HFFc6 (cell line): ENCODE measurements around the gene CBX1. TPM values are rescaled to one million over a fixed set of nuclear protein-coding genes. Genes with fewer than 3 reads are reported as not detected.

Experiments
- DNase-seq: peaks from one replicate; pipeline ENCODE4 v3.0.0-alpha.2; 2018
- H3K27ac Mint-ChIP-seq: 2 replicates; pipeline ENCODE4 v1.8.0; 2020; ENCODE audit warnings: mild to moderate bottlenecking, mixed read lengths
- H3K27me3 Mint-ChIP-seq: 2 replicates; pipeline ENCODE4 v1.8.0; 2021; ENCODE audit warnings: mild to moderate bottlenecking, moderate library complexity, mixed read lengths; ENCODE audit not compliant: insufficient read depth
- H3K36me3 Mint-ChIP-seq: 2 replicates; pipeline ENCODE4 v1.8.0; 2021; ENCODE audit warnings: low read depth, mixed read lengths
- H3K4me1 Mint-ChIP-seq: 2 replicates; pipeline ENCODE4 v1.8.0; 2020; ENCODE audit warnings: low read depth, mixed read lengths
- H3K4me3 Mint-ChIP-seq: 2 replicates; pipeline ENCODE4 v1.8.0; 2020; ENCODE audit warnings: mild to moderate bottlenecking, moderate library complexity, mixed read lengths
- H3K9me3 Mint-ChIP-seq: 2 replicates; pipeline ENCODE4 v1.8.0; 2020; ENCODE audit warnings: mild to moderate bottlenecking, mixed read lengths
- CTCF ChIP-seq: fragments of 200-600 bp; sonication (generic); IDR thresholded peaks from 2 replicates; pipeline ENCODE4 v1.5.0; 2021; ENCODE audit warnings: antibody characterized with exemption, mild to moderate bottlenecking
- total RNA-seq, 6 experiments: library from RNA; stranded (reverse); fragmentation: NEBNext Ultra II Directional; extraction: Animal tissue kit (Norgen Biotek cat#: 25700); gene quantifications; 2 replicates in 1 of 6; 3 replicates in 5 of 6; pipeline ENCODE4 v1.2.3, GENCODE V29; 2021

CBX1 gene
- total RNA-seq, 6 experiments from 2014 or later, result 62.2 to 82.1 (median 74.0) TPM

DNA sequence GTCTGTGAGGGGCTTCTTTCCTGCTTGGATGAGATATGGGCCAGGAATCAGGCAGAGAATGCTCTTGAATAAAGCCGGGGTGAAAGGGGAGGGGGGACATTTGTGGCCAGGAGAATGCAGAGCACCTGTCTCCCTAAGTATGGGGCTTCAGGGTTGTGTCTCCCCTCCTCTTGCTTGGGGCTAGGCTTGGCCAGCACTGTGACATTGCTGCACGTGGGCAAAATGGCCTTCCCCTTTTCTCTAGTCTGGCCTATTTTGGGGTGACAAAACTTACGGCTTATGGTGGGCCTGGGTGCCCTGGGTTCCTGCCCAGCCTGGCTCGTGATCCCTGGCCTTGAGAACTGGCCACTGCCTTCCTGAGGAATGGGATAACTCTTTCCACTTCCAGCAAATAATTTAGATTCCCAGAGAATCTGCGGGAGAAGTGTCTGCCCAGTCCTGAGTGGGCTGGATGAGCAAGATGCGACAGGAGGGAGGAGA is 47.5 kb downstream of the CBX1 start:
- DNase-seq, result no peak
- H3K27me3 Mint-ChIP-seq, result peaks cover 8% of the 10 kb centered on the region
- peaks cover 78% of the 10 kb centered on the region for H3K4me1 Mint-ChIP-seq
- peak overlapping the region; percentile 95 for H3K27ac Mint-ChIP-seq
- no peak for TF ChIP-seq CTCF
- H3K9me3 Mint-ChIP-seq, result no peaks in the 10 kb centered on the region
- peak overlapping the region; percentile 70 for H3K4me3 Mint-ChIP-seq
- peaks cover 45% of the 10 kb centered on the region for H3K36me3 Mint-ChIP-seq

GRCh38 chr17:48052956-48053757 is 48.1 kb downstream of the CBX1 start:
- Mint-ChIP-seq H3K27me3 (peaks cover 8% of the 10 kb centered on the region), H3K27ac (peak overlapping the region; percentile 95), H3K36me3 (peaks cover 43% of the 10 kb centered on the region), H3K4me3 (peak overlapping the region; percentile 70), H3K4me1 (peaks cover 73% of the 10 kb centered on the region), H3K9me3 (no peaks in the 10 kb centered on the region)
- no peak for TF ChIP-seq CTCF
- DNase-seq, result peak; percentile 35

GRCh38 chr17:48051706-48052486 is 49.4 kb downstream of the CBX1 start:
- Mint-ChIP-seq H3K9me3 (no peaks in the 10 kb centered on the region), H3K4me3 (peak overlapping the region; percentile 73), H3K27ac (peak overlapping the region; percentile 95), H3K27me3 (peaks cover 8% of the 10 kb centered on the region), H3K36me3 (peaks cover 43% of the 10 kb centered on the region), H3K4me1 (peaks cover 85% of the 10 kb centered on the region)
- DNase-seq, result peak; percentile 72
- 0 out of 2 replicates have a peak, but pooled peaks have one; percentile 14 for TF ChIP-seq CTCF

GRCh38 chr17:48051283-48051682 is 50.0 kb downstream of the CBX1 start:
- no peak for TF ChIP-seq CTCF
- Mint-ChIP-seq H3K4me3 (peak overlapping the region; percentile 93), H3K27me3 (peaks cover 8% of the 10 kb centered on the region), H3K9me3 (no peaks in the 10 kb centered on the region), H3K4me1 (peaks cover 88% of the 10 kb centered on the region), H3K27ac (peak overlapping the region; percentile 95), H3K36me3 (peaks cover 43% of the 10 kb centered on the region)
- DNase-seq, result no peak

- H3K4me1 Mint-ChIP-seq, result peaks cover 79% of the 10 kb centered on the region
- no peaks in the 10 kb centered on the region for H3K9me3 Mint-ChIP-seq
Observed at GRCh38 chr17:48048384-48049126, 52.7 kb downstream of the CBX1 start.

More at GRCh38 chr17:48048384-48049126, 52.7 kb downstream of the CBX1 start:
- Mint-ChIP-seq H3K36me3 (peaks cover 32% of the 10 kb centered on the region), H3K27me3 (peaks cover 4% of the 10 kb centered on the region), H3K27ac (peak overlapping the region; percentile 99), H3K4me3 (peak overlapping the region; percentile 93)
- no peak for TF ChIP-seq CTCF
- peak; percentile 80 for DNase-seq
